ENCODE data around the gene LSP1. TPM values are rescaled to one million over a fixed set of nuclear protein-coding genes. Genes with fewer than 3 reads are reported as not detected.

LSP1 gene
- total RNA-seq, 2 donors from 2014 or later: 6.7 to 11.6 TPM

DNA sequence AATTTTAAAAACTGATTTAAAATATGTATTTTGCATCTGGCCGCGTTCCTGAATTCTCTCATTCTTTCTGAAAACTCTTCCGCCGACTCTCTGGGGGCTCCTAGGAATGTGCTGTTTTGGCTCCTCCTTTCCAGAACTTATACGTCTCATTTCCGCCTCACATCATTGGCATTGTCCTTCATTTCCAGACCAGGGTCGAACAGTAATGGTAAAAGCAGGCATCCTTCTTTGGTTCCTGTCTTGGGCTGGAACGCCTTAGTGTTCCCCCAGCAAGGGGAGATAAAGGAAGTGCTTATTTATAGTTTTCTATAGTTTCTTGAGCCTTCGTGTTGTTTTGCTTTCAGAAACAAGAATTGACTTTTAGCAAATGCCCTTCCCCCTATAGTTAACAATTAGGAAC is 55.7 kb downstream of the LSP1 start:
- Histone ChIP-seq H3K36me3 (no peaks in the 10 kb centered on the region), H3K27ac (no peak overlapping the region), H3K4me3 (no peak overlapping the region), H3K9me3 (no peaks in the 10 kb centered on the region), H3K4me1 (replicated peaks) (no peaks in the 10 kb centered on the region), H3K27me3 (replicated peaks; ENCODE audit: insufficient read depth) (no peaks in the 10 kb centered on the region)
- intact Hi-C loops (cut with DNase I): no loop called here
- TF ChIP-seq, protein P1, sequence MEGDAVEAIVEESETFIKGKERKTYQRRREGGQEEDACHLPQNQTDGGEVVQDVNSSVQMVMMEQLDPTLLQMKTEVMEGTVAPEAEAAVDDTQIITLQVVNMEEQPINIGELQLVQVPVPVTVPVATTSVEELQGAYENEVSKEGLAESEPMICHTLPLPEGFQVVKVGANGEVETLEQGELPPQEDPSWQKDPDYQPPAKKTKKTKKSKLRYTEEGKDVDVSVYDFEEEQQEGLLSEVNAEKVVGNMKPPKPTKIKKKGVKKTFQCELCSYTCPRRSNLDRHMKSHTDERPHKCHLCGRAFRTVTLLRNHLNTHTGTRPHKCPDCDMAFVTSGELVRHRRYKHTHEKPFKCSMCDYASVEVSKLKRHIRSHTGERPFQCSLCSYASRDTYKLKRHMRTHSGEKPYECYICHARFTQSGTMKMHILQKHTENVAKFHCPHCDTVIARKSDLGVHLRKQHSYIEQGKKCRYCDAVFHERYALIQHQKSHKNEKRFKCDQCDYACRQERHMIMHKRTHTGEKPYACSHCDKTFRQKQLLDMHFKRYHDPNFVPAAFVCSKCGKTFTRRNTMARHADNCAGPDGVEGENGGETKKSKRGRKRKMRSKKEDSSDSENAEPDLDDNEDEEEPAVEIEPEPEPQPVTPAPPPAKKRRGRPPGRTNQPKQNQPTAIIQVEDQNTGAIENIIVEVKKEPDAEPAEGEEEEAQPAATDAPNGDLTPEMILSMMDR (IDR thresholded peaks at IDR 0.05): no peak
- TF ChIP-seq POLR2A (IDR thresholded peaks at IDR 0.05) (no peak), POLR2AphosphoS5 (IDR thresholded peaks at IDR 0.05) (no peak)
- 40% methylated on average over 9 of the region's 9 CpGs for WGBS
- no peak for DNase-seq (ENCODE audit: low spot score)

DNA sequence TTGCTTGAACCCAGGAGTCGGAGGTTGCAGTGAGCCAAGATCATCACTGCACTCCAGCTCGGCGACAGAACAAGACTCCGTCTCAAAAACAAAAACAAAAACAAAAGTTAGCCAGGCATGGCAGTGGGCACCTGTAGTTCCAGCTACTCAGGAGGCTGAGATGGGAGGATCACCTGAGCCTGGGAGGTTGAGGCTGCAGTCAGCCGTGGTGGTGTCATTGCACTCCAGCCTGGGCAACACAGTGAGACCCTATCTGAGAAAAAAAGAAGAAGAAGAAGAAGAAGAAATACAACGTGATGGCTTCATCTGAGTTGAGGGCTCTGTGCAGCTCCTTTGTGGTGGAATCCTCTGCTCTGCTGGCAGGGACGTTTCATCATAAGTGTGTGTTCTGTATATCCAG is 56.6 kb downstream of the LSP1 start:
- WGBS: 87% methylated on average over 7 of the region's 7 CpGs

DNA sequence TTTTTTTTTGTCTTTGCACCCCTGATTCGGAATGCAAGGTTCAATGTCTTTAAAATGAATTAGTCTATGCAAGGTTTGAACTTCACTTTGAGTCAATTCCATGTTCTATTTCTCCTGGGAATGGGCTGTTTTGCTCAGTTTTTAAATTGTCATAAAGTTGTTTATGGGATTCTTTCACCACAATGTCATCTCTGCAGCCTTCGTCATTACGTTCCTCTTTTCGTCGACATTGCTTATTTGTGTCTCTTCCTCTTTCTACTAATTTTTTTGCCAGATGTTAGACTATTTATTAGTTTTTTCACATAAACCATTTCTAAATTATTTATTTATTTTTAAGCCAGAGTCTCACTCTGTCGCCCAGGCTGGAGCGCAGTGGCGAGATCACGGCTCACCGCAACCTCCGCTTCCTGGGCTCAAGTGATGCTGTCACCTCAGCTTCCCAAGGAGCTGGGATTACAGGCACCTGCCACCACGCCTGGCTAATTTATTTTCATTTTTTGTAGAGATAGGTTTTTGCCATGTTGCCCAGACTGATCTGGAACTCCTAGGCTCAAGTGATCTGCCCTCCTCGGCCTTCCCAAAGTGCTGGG is 59.5 kb downstream of the LSP1 start:
- DNase-seq (ENCODE audit: low spot score): no peak
- intact Hi-C loops (cut with DNase I): loop anchor here (2.0 kb wide), 1 partner anchor 22 kb away; no protein-coding TSS in a partner anchor
- no peak overlapping the region for H3K4me3 ChIP-seq
- no peak overlapping the region for H3K27ac ChIP-seq
- H3K36me3 ChIP-seq: no peaks in the 10 kb centered on the region
- H3K9me3 ChIP-seq: no peaks in the 10 kb centered on the region
- no peaks in the 10 kb centered on the region for H3K4me1 ChIP-seq (replicated peaks)
- H3K27me3 ChIP-seq (replicated peaks; ENCODE audit: insufficient read depth): no peaks in the 10 kb centered on the region
- TF ChIP-seq, protein P1 (IDR thresholded peaks at IDR 0.05): no peak
- TF ChIP-seq POLR2A (IDR thresholded peaks at IDR 0.05) (no peak), POLR2AphosphoS5 (IDR thresholded peaks at IDR 0.05) (no peak)
- 79% methylated on average over 13 of the region's 13 CpGs for WGBS

More for the DNA sequence above, 56.6 kb downstream of the LSP1 start:
- TF ChIP-seq POLR2AphosphoS5 (IDR thresholded peaks at IDR 0.05) (no peak), POLR2A (IDR thresholded peaks at IDR 0.05) (no peak)
- TF ChIP-seq, protein P1 (IDR thresholded peaks at IDR 0.05): no peak
- Histone ChIP-seq H3K9me3 (no peaks in the 10 kb centered on the region), H3K4me3 (no peak overlapping the region), H3K27ac (no peak overlapping the region), H3K4me1 (replicated peaks) (no peaks in the 10 kb centered on the region), H3K27me3 (replicated peaks; ENCODE audit: insufficient read depth) (no peaks in the 10 kb centered on the region), H3K36me3 (no peaks in the 10 kb centered on the region)
- DNase-seq (ENCODE audit: low spot score): no peak
- intact Hi-C loops (cut with DNase I): no loop called here

DNA sequence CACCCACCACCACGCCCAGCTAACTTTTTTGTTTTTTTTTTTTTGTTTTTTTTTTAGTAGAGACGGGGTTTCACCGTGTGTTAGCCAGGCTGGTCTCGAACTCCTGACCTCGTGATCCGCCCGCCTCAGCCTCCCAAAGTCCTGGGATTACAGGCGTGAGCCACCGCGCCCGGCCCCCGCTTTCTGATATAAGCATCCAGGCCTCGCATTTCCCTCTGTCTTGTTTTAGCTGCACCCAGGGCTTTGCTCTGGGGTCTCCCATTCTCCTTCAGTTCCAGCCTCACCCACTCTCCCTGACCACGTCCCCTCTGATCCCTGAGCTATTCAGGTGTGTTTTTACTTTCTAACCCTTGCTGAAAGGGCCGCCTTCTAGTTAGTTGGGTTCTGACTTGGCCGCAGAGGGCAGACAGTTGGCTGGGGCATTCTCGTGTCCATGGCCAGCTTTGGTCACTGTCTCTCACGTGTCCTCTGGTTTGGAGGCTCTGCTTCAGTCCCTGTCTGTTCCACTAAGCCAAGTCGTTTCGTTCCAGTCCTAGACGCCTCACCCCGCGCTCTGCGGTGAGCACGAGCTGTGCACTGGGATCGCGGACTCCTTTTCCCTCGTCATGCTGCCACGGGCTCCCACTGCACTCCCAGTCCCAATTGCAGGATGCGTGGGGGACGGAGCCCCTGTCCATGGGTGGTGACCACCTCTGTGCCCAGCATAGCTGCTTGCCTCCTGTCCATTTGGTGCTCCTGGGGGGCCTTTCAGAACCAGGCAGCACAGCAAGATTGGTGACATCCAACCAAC is 60.6 kb downstream of the LSP1 start:
- no peak overlapping the region for H3K4me3 ChIP-seq
- DNase-seq (ENCODE audit: low spot score): no peak
- no peaks in the 10 kb centered on the region for H3K4me1 ChIP-seq (replicated peaks)
- no peak overlapping the region for H3K27ac ChIP-seq
- H3K36me3 ChIP-seq: no peaks in the 10 kb centered on the region
- TF ChIP-seq, protein P1 (IDR thresholded peaks at IDR 0.05): no peak
- TF ChIP-seq POLR2AphosphoS5 (IDR thresholded peaks at IDR 0.05) (no peak), POLR2A (IDR thresholded peaks at IDR 0.05) (no peak)
- no peaks in the 10 kb centered on the region for H3K9me3 ChIP-seq
- 88% methylated on average over 31 of the region's 31 CpGs for WGBS
- intact Hi-C loops (cut with DNase I): loop anchor here (2.0 kb wide), 1 partner anchor 21 kb away; no protein-coding TSS in a partner anchor
- H3K27me3 ChIP-seq (replicated peaks; ENCODE audit: insufficient read depth): no peaks in the 10 kb centered on the region
